Naive thymus-derived CD4-positive, alpha-beta T cell (primary cell): ENCODE measurements around the gene SGSM2. TPM values are rescaled to one million over a fixed set of nuclear protein-coding genes. Genes with fewer than 3 reads are reported as not detected.

Experiments
- ATAC-seq: fragments of 150-1000 bp; cut with Tn5 transposase; 2 replicates; pipeline ENCODE4 v1.10.0; 2021; ENCODE audit warnings: mild to moderate bottlenecking, moderate library complexity
- CTCF ChIA-PET: fragments of 350-600 bp; sonication (Branson Sonifier 250); formaldehyde crosslinking; loops from one replicate; lab custom pipeline; 2021; ENCODE audit warnings: antibody characterized with exemption; lab: Charles Lee
- POLR2A ChIA-PET: fragments of 350-600 bp; sonication (Branson Sonifier 250); formaldehyde crosslinking; loops from one replicate; lab custom pipeline; 2021; ENCODE audit warnings: antibody characterized with exemption, inconsistent platforms; lab: Charles Lee
- DNase-seq, 9 donors: peaks; one replicate each; pipeline versions ENCODE4 v3.0.0 to v3.0.0-alpha.2; 2020 to 2022; ENCODE audit warnings: mixed read lengths in 1 of 9
- H3K27ac ChIP-seq: one replicate; pipeline ENCODE4 v1.7.0; 2013; ENCODE audit warnings: mild to moderate bottlenecking, low read depth, low read length, moderate library complexity
- H3K27me3 ChIP-seq, 2 donors: one replicate each; pipeline ENCODE4 v1.7.0; 2013; ENCODE audit warnings: low read length in 2 of 2, mild to moderate bottlenecking in 2 of 2, moderate library complexity in 2 of 2; ENCODE audit not compliant: control insufficient read depth in 2 of 2, insufficient read depth in 2 of 2
- H3K36me3 ChIP-seq, 3 experiments: 1 replicate in 2 of 3; 2 replicates in 1 of 3; pipeline ENCODE4 v1.7.0; 2013; ENCODE audit warnings: low read length in 3 of 3, mild to moderate bottlenecking in 3 of 3, moderate library complexity in 1 of 3; ENCODE audit not compliant: insufficient read depth in 3 of 3, control insufficient read depth in 2 of 3
- H3K4me1 ChIP-seq, 2 donors: one replicate each; pipeline ENCODE4 v1.7.0; 2013; ENCODE audit warnings: low read length in 2 of 2, mild to moderate bottlenecking in 2 of 2, moderate library complexity in 1 of 2; ENCODE audit not compliant: control insufficient read depth in 2 of 2, insufficient read depth in 2 of 2
- H3K4me3 ChIP-seq: 2 replicates; pipeline ENCODE4 v1.7.0; 2013; ENCODE audit warnings: mild to moderate bottlenecking, low read length
- H3K9me3 ChIP-seq, 3 experiments: 1 replicate in 2 of 3; 2 replicates in 1 of 3; pipeline ENCODE4 v1.7.0; 2013; ENCODE audit warnings: low read length in 3 of 3; ENCODE audit not compliant: control insufficient read depth in 2 of 3
- H3K27ac Mint-ChIP-seq, 9 donors: one replicate each; pipeline ENCODE4 v1.8.0; 2020 to 2022; ENCODE audit warnings: mixed read lengths in 9 of 9, mild to moderate bottlenecking in 8 of 9, moderate library complexity in 5 of 9, inconsistent platforms in 2 of 9
- H3K27me3 Mint-ChIP-seq, 5 donors: one replicate each; pipeline ENCODE4 v1.8.0; 2021 to 2022; ENCODE audit warnings: mixed read lengths in 5 of 5, mild to moderate bottlenecking in 1 of 5
- H3K36me3 Mint-ChIP-seq, 5 donors: one replicate each; pipeline ENCODE4 v1.8.0; 2020 to 2022; ENCODE audit warnings: mixed read lengths in 5 of 5, mild to moderate bottlenecking in 3 of 5, inconsistent platforms in 1 of 5
- H3K4me1 Mint-ChIP-seq, 7 donors: one replicate each; pipeline ENCODE4 v1.8.0; 2020 to 2022; ENCODE audit warnings: mixed read lengths in 7 of 7, mild to moderate bottlenecking in 3 of 7, inconsistent platforms in 1 of 7
- H3K4me3 Mint-ChIP-seq, 10 donors: one replicate each; pipeline ENCODE4 v1.8.0; 2020 to 2022; ENCODE audit warnings: mild to moderate bottlenecking in 10 of 10, mixed read lengths in 10 of 10, moderate library complexity in 6 of 10, inconsistent platforms in 2 of 10
- H3K9me3 Mint-ChIP-seq, 11 donors: one replicate each; pipeline ENCODE4 v1.8.0; 2020 to 2022; ENCODE audit warnings: mixed read lengths in 11 of 11, mild to moderate bottlenecking in 4 of 11, inconsistent platforms in 1 of 11, moderate library complexity in 1 of 11
- intact Hi-C, 2 donors: fragments of 100-400 bp; cut with micrococcal nuclease; formaldehyde crosslinking; loops; one replicate each; pipeline ENCODE4 v1.15.1; 2023
- polyA plus RNA-seq, 2 donors: library from polyadenylated mRNA; unstranded; fragments of 300-500 nt; fragmentation: Illumina TruSeq; gene quantifications; one replicate each; pipeline ENCODE4 v1.2.3, GENCODE V29; 2021
- total RNA-seq, 6 experiments: library from RNA in 5 of 6; stranded (reverse) in 5 of 6; gene quantifications; 1 replicate in 5 of 6; 2 replicates in 1 of 6; pipeline ENCODE4 v1.2.3 and lab custom pipeline; 2021 to 2026

SGSM2 gene
- total and polyA plus RNA-seq, 7 experiments from 2014 or later, result 9.4 to 151 (median 118) TPM

GRCh38 chr17:2393954-2394749, 56.9 kb downstream of the SGSM2 start:
- peaks cover 0 to 3% (median 0%) of the 10 kb centered on the region in 3 experiments for H3K36me3 ChIP-seq
- no peaks in the 10 kb centered on the region for H3K27me3 Mint-ChIP-seq
- H3K4me1 Mint-ChIP-seq, result peaks cover 41 to 74% (median 60%) of the 10 kb centered on the region in 7 donors
- ATAC-seq (no peak), DNase-seq (peak in 3 of 9 donors; percentile 24 to 31 (median 24))
- peak overlapping the region; percentile 17 for H3K4me3 ChIP-seq
- H3K4me3 Mint-ChIP-seq, result peak overlapping the region; percentile 75 to 96 (median 82)
- peak overlapping the region; percentile 69 to 95 (median 89) for H3K27ac Mint-ChIP-seq
- ChIA-PET CTCF (interaction anchor here (3.1 kb wide), 1 partner anchor 22 kb away, joined by 18 read pairs; no protein-coding TSS in a partner anchor), POLR2A (interaction anchor here (0.6 to 9.6 kb wide), 5 partner anchors 7 to 707 kb away, joined by 3 to 82 read pairs (median 9); partner anchors contain the start of genes MNT, SGSM2, SMG6 and SRR)
- H3K9me3 ChIP-seq, result no peaks in the 10 kb centered on the region
- H3K4me1 ChIP-seq, result peaks cover 15 to 65% of the 10 kb centered on the region in 2 donors
- H3K27ac ChIP-seq, result peak overlapping the region; percentile 100
- no peaks in the 10 kb centered on the region for H3K27me3 ChIP-seq
- intact Hi-C loops, result loop anchor here (1.0 to 2.0 kb wide), 8 partner anchors 7 to 677 kb away; partner anchors contain the start of genes MNT (in 2 of the 2), SGSM2 (in 2 of the 2), SMG6 (in 2 of the 2) and SRR (in 2 of the 2)
- peaks cover 0 to 12% (median 0%) of the 10 kb centered on the region in 11 donors for H3K9me3 Mint-ChIP-seq
- peaks cover 0 to 4% (median 0%) of the 10 kb centered on the region in 5 donors for H3K36me3 Mint-ChIP-seq

DNA sequence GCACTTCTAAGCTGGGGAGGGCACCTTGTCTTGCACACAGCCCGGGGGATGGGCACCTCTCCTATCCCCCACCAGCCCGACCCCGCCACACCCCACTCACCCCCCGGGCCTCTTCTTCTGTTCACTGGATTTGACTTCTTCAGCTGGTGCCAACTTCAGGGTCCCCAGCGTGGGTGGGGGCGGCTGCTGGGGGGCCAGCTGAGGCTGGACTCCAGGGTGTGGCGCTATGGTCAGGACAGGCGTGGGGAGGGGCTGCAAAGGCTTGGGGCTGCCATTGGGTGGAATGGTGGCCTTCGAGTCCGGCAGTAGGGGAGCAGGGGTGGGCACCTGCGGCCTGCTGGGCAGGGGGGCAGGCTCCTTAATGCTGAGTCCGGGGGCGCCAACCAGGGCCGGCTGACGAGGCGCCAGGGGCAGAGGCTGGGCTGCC, 57.5 kb downstream of the SGSM2 start:
- peaks cover 0 to 4% (median 0%) of the 10 kb centered on the region in 5 donors for H3K36me3 Mint-ChIP-seq
- peaks cover 41 to 71% (median 59%) of the 10 kb centered on the region in 7 donors for H3K4me1 Mint-ChIP-seq
- Histone ChIP-seq H3K36me3 (peaks cover 0 to 3% (median 0%) of the 10 kb centered on the region in 3 experiments), H3K4me1 (peaks cover 15 to 67% of the 10 kb centered on the region in 2 donors), H3K27me3 (no peaks in the 10 kb centered on the region), H3K27ac (peak overlapping the region; percentile 15), H3K9me3 (no peaks in the 10 kb centered on the region), H3K4me3 (no peak overlapping the region)
- peak overlapping the region in 7 of 10 donors; percentile 8 to 97 (median 84) for H3K4me3 Mint-ChIP-seq
- DNase-seq (peak in 1 of 9 donors; percentile 10), ATAC-seq (no peak)
- peaks cover 0 to 12% (median 0%) of the 10 kb centered on the region in 11 donors for H3K9me3 Mint-ChIP-seq
- CTCF ChIA-PET, result no interaction called here
- peak overlapping the region in 4 of 9 donors; percentile 69 to 93 (median 90) for H3K27ac Mint-ChIP-seq
- POLR2A ChIA-PET, result no interaction called here
- intact Hi-C loops, result no loop called here
- H3K27me3 Mint-ChIP-seq, result no peaks in the 10 kb centered on the region

- Histone ChIP-seq H3K36me3 (peaks cover 0 to 9% (median 0%) of the 10 kb centered on the region in 3 experiments), H3K4me1 (peaks cover 15 to 60% of the 10 kb centered on the region in 2 donors), H3K27ac (no peak overlapping the region), H3K27me3 (no peaks in the 10 kb centered on the region), H3K4me3 (no peak overlapping the region), H3K9me3 (no peaks in the 10 kb centered on the region)
- H3K27me3 Mint-ChIP-seq, result no peaks in the 10 kb centered on the region
- peak overlapping the region; percentile 69 to 100 (median 87) for H3K4me3 Mint-ChIP-seq
- peaks cover 0 to 4% (median 0%) of the 10 kb centered on the region in 5 donors for H3K36me3 Mint-ChIP-seq
- intact Hi-C loops, result no loop called here
- ATAC-seq (no peak), DNase-seq (no peak)
- H3K4me1 Mint-ChIP-seq, result peaks cover 41 to 64% (median 53%) of the 10 kb centered on the region in 7 donors
- ChIA-PET CTCF (no interaction called here), POLR2A (no interaction called here)
- peak overlapping the region in 7 of 9 donors; percentile 36 to 100 (median 68) for H3K27ac Mint-ChIP-seq
- H3K9me3 Mint-ChIP-seq, result peaks cover 0 to 12% (median 0%) of the 10 kb centered on the region in 11 donors
These were observed 58.2 kb downstream of the SGSM2 start for GRCh38 chr17:2395258-2396181.

- H3K27ac ChIP-seq, result peak overlapping the region; percentile 61
- no peaks in the 10 kb centered on the region for H3K27me3 Mint-ChIP-seq
- peak overlapping the region; percentile 69 to 100 (median 87) for H3K4me3 Mint-ChIP-seq
- peak overlapping the region in 8 of 9 donors; percentile 12 to 100 (median 68) for H3K27ac Mint-ChIP-seq
- H3K27me3 ChIP-seq, result no peaks in the 10 kb centered on the region
- peaks cover 0 to 12% (median 0%) of the 10 kb centered on the region in 3 experiments for H3K36me3 ChIP-seq
- H3K9me3 ChIP-seq, result no peaks in the 10 kb centered on the region
- intact Hi-C loops, result no loop called here
- ChIA-PET CTCF (no interaction called here), POLR2A (no interaction called here)
- peaks cover 41 to 59% (median 50%) of the 10 kb centered on the region in 7 donors for H3K4me1 Mint-ChIP-seq
- no peak overlapping the region for H3K4me3 ChIP-seq
- ATAC-seq (no peak), DNase-seq (no peak)
- H3K9me3 Mint-ChIP-seq, result peaks cover 0 to 13% (median 0%) of the 10 kb centered on the region in 11 donors
- H3K4me1 ChIP-seq, result peaks cover 15 to 58% of the 10 kb centered on the region in 2 donors
- peaks cover 0 to 4% (median 0%) of the 10 kb centered on the region in 5 donors for H3K36me3 Mint-ChIP-seq
These were observed 58.9 kb downstream of the SGSM2 start for GRCh38 chr17:2396192-2396567.

DNA sequence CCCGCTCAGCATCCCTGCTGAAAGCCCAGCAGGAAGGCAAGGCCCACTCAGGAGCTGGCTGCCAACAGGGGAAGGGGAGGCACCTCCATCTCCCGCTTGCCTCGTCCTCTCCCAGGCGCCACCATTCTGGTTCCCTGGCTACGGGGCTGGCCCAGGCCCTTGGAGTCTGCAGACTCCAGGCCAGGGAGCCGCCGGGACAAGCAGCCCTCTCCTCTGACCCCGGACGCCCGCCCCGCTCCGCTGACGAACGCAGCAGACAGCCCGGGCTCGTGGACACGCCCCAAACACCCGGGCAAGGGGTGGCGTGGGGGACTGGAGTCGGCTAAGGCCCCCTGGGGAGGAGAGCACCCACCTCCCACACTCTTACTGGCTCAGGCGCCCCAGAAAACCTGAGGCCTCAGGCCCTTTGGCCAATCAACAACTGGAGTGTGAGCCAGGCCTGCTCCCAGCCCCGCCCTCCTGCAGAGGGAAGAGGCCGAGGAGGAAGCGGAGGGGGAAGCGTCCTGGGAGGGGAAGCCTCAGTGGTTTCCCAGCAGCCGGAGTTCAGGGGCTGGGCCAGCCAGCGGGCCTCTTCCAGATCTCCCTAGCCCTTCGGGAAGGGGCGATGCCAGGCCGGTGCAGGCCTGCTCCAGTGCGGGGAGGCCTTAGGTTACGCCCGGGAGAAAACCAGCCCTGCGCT, 59.4 kb downstream of the SGSM2 start:
- Histone ChIP-seq H3K9me3 (no peaks in the 10 kb centered on the region), H3K4me3 (no peak overlapping the region), H3K4me1 (peaks cover 10 to 52% of the 10 kb centered on the region in 2 donors), H3K36me3 (peaks cover 0 to 12% (median 0%) of the 10 kb centered on the region in 3 experiments), H3K27me3 (no peaks in the 10 kb centered on the region), H3K27ac (peak overlapping the region; percentile 61)
- intact Hi-C loops, result no loop called here
- no peak for ATAC-seq
- H3K4me3 Mint-ChIP-seq, result peak overlapping the region; percentile 68 to 100 (median 96)
- H3K36me3 Mint-ChIP-seq, result peaks cover 0 to 4% (median 0%) of the 10 kb centered on the region in 5 donors
- DNase-seq, result peak in 8 of 9 donors; percentile 25 to 76 (median 38)
- H3K27me3 Mint-ChIP-seq, result no peaks in the 10 kb centered on the region
- ChIA-PET CTCF (no interaction called here), POLR2A (no interaction called here)
- H3K27ac Mint-ChIP-seq, result peak overlapping the region in 7 of 9 donors; percentile 12 to 100 (median 85)
- peaks cover 38 to 58% (median 45%) of the 10 kb centered on the region in 7 donors for H3K4me1 Mint-ChIP-seq
- peaks cover 0 to 15% (median 0%) of the 10 kb centered on the region in 11 donors for H3K9me3 Mint-ChIP-seq
